Measurements from ENCODE around the gene LRP1-AS. TPM values are rescaled to one million over a fixed set of nuclear protein-coding genes. Genes with fewer than 3 reads are reported as not detected.
A peak's percentile ranks its signal among the peaks of the same experiment; 100 is the strongest.

Gene LRP1-AS
- total RNA-seq, 1 donor from 2014 or later = not detected

DNA sequence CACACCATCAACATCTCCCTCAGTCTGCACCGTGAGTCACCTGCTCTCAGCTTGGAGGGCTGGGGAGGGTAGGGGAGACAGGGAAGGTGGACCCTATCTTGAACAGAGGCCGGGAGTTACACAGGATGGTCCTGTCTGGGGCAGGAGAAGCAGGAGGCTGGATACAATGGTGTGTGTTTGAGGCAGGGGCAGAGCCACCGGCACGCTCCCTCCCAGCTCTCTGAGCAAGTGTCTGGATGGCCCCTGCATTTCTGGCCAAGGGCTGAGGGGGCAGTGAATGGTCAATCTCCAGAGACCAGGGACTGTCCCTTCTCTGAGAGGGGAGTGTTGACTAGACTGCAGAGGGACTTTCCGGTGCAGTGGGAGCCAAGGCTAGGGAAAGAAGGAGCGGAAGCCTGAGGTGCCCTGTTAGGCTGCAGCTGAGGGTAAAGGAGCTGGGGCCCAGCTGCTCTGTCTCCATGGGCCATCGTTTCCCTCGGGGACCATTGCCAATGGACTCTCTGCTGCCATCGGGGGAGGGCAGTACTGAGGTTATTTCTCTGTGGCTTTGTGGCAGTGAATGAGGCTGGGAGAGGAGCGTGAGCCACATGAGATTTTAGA, 1.9 kb downstream of the LRP1-AS start:
- DNase-seq (ENCODE audit: low spot score in 2 of 2) (no peak), FAIRE-seq (no peak)

DNA sequence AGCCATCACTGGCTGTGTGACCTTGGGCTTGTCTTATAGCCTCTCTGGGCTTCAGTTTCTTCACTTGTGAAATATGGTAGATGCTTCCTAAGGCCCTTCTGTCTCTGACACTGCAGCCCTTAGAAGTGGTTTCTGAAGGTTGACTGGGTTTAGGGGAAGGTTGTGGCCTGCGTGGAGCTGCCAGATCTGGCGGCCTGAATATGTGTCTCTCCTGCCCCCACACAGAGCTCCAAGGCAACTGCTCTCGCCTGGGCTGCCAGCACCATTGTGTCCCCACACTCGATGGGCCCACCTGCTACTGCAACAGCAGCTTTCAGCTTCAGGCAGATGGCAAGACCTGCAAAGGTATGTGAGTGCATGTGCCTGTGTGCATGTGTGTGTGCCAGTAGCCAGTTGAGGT, 4.0 kb downstream of the LRP1-AS start:
- no peak for FAIRE-seq
- no peak for DNase-seq (ENCODE audit: low spot score in 2 of 2)

DNA sequence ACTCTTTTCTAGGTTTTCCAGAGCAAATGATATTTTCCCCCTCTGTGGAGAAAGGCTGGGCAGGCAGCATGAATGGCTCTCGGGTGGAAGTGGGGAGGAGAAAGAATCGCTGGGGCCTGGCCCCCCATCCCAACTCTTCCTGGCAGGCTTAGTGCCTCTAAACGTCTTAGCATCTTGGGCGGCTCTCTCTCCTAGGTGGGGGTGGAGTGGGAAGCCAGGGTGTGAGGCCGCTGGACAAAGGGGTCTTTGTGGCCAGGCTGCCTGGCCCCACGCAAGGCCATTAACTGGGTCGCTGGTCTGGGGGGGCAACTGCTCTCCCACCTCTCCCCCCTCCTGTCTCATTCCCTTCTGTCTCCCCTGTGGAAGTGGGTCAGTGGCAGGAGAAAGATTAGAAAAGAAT, 4.7 kb downstream of the LRP1-AS start:
- no peak for DNase-seq (ENCODE audit: low spot score in 2 of 2)
- FAIRE-seq = no peak

DNA sequence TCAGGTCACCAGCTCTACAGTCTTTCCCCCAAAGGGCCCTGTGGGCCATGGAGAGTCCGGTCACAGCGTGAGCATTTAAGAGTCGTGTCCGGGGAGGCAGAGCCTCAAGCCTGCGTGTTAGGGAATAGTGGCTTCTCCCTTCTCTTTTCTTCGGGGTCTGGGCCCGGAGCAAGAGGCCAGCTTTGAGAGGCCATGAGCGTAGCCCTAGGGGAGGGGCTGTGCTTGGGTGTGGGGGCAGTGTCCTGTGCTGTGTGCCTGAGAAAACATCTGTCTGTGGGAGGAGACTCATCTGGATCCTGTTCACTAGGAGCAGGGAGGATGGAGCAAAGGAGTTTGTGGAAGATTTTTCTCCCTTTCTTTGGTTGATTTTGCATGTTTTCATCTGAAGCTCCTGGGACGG, 5.3 kb downstream of the LRP1-AS start:
- DNase-seq (ENCODE audit: low spot score in 2 of 2) (no peak), FAIRE-seq (no peak)

DNA sequence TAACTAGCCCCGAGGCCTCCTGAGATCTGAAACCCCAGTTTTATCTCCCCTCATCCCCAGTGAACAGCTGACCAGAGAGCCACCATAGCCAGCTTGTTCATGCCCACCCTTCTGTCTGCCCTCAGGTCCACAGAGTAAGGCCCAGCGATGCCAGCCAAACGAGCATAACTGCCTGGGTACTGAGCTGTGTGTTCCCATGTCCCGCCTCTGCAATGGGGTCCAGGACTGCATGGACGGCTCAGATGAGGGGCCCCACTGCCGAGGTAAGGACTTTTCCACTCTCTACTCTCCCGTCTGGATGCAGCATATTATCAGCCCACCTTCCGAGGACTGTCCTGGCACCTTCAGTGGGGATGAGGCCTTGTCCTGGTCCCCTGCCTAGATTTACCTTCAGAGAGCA, 6.2 kb downstream of the LRP1-AS start:
- DNase-seq (ENCODE audit: low spot score in 2 of 2) (no peak), FAIRE-seq (no peak)

DNA sequence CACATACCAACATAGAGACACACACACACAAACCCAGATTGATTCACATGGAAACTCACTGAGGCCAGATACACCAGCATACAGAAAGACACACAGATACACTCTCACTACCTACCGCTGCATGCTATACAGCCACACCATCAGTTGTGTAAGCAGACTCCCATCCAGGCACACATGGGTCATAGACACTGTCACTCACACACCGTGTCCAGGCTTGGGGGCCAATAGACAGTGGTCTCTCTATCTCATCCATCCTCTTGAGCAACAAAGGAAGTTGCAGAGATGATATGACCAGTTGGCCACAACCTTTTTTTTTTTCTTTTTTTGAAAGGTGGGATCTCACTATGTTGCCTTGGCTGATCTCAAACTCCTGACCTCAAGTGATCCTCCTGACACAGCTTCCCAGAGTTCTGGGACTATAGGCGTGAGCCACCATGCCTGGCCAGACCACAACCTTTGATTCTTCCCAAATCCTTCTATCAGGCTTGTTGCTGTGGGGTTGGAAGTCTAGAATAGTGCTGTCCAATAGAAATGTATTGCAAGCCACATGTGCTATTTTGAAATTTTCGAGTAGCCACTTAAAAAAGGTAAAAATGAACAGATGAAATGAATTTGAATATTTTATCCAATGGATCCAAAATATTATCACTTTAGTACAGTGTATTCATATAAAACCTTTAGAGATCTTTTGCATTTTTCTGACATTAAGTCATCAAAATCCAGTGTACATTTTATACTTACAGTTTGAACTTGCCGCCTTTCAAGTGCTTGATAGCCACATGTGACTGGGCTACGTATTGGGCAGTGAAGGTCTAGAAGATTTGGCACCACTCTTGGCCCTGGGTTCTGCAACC, 7.4 kb downstream of the LRP1-AS start:
- no peak for DNase-seq (ENCODE audit: low spot score in 2 of 2)
- FAIRE-seq = no peak

DNA sequence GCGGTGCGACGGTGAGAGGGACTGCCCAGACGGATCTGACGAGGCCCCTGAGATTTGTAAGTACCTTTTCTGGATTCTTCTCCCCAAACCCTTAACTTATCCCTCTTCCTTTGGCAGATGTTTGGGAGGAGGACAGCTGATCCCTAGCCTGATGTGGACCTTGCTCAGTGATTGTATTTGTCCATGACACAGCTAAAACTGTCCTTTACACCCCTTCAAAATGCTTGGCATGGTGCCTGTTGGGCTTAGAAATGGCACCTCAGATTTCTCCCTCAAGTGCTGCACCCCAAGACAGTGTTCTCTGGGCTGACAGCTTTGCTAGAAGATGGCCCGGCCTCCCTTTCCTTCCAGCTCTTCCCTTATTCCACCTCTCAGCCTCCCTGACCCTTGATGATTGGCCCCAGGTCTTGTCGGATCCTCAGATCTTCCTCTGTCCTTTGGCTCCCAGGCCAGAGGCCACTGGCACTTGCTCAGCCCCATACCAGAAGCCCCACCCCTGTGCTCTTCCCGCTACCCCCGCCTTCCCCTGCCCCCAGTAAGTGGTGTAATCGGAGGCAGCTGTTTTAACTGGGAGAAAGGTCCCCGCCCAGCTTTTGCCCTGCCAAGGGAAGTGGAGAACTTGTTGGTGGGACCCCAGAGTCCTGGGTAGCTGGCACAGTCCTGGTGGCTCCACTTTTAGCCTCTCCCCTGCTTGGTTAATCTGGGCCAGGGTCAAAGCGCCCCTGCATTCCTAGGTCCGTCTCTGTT, 8.7 kb downstream of the LRP1-AS start:
- DNase-seq (ENCODE audit: low spot score in 2 of 2) = no peak
- no peak for FAIRE-seq

DNA sequence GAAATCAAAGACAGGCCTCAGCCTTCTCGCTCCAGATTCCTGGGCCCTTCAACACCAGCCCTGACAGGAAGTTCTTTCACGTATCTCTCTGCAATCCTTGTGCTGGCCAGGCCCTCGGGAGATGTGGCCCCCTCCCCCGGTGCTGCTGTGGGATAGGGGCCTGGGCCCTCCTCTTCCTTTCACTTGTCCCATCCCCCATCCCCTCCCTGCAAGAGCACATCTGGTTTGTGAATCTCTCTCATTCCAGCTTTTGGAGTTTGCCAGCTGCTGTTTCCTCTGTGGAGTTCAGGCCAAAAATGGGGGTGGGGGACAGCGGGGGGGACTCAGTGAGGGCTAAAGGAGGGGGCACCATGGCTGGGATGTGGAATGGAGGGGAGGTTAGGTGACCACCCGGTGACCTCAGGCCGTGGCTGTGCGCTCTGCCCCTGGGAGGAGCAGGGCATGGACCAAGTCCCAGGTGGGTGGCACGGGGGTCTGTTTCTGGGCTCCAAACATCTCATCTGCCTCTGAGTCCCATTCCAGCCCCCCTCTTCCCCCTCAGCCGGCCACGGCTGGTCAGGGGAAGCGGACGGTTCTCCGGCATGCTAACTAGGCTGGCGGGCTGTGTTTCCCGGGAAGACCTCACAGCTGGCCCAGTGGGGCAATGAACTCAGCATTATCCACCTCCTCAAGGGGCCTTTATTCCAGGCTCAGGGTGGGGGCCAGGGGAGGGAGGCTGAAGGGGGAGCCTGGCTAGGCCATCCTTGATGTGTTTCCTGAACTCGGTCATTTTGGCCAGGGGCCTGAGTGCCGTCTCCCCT, 11.7 kb downstream of the LRP1-AS start:
- no peak for FAIRE-seq
- DNase-seq (ENCODE audit: low spot score in 2 of 2) = peak in 1 of 2 donors; percentile 65

DNA sequence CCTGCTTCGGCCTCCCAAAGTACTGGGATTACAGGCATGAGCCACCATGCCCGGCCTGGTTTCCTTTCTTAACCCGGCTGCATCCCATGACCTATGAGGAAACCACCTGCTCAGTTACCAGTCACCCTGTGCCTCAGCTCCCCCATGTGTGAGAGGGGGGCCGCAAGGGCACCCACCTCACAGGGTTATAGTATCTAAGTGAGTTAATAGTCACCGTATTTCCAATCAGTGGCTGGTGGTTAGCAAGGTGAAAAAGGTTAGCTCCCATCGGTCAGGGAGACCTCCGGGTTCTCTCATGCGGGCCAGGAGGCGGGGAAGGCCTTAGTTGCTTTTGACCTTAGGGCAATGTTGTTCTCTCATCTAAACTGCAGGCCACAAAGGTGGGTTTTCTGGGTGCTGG, 12.5 kb downstream of the LRP1-AS start:
- no peak for FAIRE-seq
- peak in 1 of 2 donors; percentile 7 for DNase-seq (ENCODE audit: low spot score in 2 of 2)

DNA sequence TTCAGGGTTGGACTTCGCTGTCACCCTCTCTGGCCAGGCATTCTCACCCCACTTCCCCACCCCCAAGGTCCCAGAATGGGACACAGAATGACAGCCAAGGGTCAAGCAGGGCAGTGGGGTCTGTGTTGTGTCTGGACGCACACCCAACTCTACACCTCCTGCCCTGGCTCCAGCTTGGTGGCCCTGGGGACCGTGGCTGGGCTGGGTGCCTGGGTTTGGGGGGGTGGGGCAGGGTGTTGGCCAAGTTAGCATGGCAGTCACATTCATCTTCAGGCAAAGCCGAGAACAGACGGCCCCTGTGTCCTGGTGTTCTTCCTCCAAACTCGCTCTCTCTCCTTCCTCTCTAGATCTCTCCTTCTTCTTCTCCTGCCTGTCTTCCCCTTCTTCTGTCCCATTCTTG, 13.5 kb downstream of the LRP1-AS start:
- FAIRE-seq (no peak), DNase-seq (ENCODE audit: low spot score in 2 of 2) (peak in 1 of 2 donors; percentile 41)

DNA sequence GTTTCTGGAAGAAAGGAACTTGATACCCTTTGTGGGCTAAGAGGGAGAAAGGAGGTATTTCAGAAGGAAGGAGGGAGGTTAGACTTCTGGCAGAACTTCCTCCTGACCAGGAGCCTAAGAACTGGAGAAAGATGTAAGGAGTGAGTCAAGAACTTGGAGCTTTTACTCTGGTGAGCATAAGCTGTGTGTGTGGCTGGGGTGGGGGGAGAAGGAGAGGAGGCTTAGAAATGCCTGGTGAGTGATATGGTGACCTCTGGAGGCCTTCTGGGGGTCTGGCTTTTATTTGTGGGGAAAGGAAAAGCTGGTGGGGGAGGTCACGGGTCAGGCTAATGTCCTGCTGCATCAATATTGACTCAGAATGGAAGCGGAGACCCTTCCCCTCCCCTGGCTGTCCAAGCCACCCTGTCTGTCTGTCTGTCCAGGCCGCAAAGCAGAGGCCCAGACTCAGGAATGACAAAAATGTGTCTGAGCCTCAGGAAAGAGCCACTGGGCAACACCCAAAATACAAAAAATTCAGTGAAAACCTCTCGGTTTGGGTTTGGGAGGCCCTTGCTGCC, 14.3 kb downstream of the LRP1-AS start:
- FAIRE-seq (no peak), DNase-seq (ENCODE audit: low spot score in 2 of 2) (peak in 1 of 2 donors; percentile 8)

DNA sequence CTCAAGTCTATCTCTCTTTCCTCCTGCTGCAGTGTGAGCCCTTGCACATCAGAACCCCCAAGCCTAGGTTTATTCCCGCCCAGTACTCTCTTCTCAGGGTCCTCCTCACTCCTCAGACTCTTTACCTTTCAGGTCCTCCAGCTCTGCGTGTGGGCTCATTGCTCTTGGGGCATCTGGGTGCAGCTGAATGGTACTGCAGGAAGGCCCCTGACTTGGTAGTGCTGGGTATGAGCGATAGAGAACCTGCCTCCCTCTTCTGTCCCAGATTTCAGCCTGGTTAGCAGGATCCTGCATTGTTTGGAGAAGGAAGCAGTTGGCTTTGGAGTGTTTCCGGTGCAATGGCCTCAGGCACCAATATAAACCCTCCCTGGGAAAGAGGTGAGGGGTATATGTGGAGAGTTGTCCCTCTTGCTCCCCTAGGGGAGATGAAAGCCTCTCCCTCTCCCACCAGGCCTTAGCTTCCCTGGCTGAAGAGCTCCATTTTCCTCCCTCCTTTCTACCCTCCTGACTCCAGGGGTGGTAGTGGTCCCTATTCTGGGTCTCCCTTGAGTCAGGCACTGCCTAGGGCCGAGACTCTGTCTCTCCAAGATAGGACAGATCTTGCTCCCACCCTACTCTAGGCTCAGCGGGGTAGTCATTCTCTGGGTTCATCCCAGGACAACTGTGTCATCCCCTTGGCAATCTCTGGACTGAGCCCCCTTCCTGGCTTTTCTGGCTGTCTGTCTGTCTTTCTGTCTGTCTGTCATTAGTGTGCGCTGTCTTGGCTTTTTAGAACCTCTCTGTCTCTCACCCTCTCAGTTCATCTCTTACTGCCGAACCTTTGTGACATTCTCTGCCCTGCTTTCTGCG, 15.3 kb downstream of the LRP1-AS start:
- FAIRE-seq (no peak), DNase-seq (ENCODE audit: low spot score in 2 of 2) (peak in 1 of 2 donors; percentile 31)

DNA sequence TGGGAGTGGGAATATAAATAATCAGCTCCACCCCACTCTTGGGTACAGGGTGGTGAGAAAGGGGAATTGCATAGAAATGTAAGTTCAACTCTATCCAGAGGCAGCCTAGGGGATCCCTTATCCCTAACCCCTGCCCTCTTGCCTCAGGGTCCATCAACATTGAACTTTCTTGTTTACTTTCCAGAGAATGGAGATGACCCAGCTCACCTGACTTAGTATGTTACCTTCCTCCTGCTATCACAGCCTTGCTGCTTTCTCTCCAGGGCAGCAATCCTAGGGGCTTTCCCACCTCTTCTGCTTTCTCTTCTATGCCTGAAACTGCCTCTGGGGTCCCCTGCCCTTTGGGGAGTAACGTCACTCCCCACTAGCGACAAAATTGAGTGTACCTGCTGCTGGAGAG, 16.5 kb downstream of the LRP1-AS start:
- FAIRE-seq (no peak), DNase-seq (ENCODE audit: low spot score in 2 of 2) (peak in 1 of 2 donors; percentile 4)

DNA sequence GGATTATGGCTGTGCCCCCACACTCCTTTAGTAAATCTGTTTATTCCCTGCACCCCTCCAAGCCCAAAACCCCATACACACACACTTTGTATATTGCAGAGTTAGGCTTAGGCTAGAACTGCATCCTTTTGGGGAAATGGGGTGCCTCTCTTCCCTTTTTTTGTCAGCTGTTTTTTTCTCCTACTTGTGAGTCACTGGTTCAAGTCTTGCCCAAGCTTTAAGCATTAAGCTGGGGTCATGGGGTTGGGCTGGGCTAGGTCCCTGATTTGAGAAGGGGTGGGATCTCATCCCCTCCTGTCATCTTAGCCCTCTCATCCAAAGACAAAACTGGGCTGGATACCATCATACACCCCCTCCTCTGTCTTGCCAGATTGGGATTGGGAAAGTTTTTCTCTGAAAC, 17.5 kb downstream of the LRP1-AS start:
- no peak for DNase-seq (ENCODE audit: low spot score in 2 of 2)
- no peak for FAIRE-seq

DNA sequence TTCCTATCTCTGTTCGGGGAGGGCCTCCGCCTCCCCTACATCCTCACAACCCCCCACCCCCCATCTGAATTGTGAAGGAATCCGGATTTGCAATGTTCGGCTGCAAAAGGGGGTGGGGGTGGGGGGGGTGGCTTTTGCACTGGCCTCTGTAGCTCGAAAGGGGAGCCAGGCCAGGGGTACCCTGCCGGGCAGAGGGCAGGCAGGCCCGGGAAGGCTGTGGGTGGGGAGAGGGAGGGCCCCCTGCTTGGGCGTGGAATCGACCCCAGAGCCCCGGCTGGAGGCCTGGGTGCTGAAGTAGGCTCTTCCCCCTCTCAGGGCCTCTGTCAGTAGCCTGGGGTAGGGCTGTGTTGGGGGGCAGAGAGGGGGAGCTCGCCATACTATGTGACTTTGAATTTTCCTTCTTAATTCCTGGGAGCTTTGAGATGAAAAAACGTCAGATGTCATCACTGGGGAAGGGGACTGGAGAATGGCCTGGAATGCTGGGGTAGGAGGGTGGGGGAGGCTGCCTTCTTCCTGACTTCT, 18.0 kb downstream of the LRP1-AS start:
- DNase-seq (ENCODE audit: low spot score in 2 of 2) = no peak
- no peak for FAIRE-seq

DNA sequence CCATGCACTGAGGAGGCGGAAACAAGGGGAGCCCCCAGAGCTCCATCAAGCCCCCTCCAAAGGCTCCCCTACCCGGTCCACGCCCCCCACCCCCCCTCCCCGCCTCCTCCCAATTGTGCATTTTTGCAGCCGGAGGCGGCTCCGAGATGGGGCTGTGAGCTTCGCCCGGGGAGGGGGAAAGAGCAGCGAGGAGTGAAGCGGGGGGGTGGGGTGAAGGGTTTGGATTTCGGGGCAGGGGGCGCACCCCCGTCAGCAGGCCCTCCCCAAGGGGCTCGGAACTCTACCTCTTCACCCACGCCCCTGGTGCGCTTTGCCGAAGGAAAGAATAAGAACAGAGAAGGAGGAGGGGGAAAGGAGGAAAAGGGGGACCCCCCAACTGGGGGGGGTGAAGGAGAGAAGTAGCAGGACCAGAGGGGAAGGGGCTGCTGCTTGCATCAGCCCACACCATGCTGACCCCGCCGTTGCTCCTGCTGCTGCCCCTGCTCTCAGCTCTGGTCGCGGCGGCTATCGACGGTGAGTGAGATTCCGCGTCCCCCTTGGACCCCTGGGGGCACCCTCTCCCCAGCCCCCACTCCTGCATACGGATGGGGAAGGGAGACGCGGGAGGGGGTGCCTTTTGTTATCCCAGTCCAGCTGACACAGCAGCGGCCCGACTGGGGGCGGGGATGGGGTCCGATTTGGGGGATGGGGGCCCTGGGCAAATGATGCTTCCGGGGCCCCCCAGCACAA, 18.7 kb downstream of the LRP1-AS start:
- DNase-seq (ENCODE audit: low spot score in 2 of 2) (no peak), FAIRE-seq (no peak)

DNA sequence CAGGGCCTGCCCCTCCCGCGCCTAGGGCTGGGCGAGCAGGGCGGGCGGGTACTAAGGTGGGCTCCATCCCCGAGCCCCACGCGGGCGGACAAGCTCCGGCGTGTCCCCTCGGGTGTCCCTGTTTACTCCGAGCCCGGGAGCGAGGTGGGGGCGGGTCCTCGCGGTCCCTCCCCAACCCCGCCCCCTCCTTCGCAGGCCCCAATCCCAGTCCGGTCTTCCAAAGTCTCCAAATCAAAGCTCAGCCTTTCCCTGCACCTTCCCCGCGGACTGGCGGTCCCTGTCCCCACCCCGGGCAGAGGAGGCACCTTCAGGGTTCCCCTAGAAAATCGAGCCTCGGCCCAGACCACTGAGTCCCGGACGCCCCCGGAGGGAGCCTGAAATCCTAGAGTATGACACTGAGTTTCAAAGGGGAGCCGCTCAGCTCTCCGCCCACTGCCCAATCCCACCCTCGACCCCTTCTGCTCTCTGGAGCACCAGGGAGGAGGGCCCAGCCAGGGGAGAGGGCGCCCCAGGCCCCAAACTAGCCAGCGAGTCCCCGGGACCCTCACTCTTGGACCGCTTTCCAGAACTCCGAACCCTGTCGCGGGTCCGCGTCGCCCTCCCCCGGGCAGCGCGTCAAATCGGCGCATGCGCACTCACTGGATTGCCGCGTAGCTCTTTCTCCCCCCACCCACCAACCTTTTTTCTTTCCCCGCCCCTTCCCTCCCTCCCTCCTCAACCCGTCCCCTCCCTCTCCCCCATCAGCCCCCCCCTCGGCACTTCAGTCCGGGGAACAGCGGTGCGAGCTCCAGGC, 19.5 kb downstream of the LRP1-AS start, which contains the start of gene LRP1:
TSS of gene LRP1 (plus strand) at position 758 of the 793 bp plus-strand sequence. CDS start 482 bp downstream, outside the sequence.
- peak; percentile 74 to 86 for DNase-seq (ENCODE audit: low spot score in 2 of 2)
- FAIRE-seq = no peak

Data from frontal cortex (tissue), 4 donors.